ENCODE measurements around the gene CACNA2D3. TPM values are rescaled to one million over a fixed set of nuclear protein-coding genes. Genes with fewer than 3 reads are reported as not detected.

Gene CACNA2D3
- total RNA-seq, 1 experiment from 2014 or later, result not detected

DNA sequence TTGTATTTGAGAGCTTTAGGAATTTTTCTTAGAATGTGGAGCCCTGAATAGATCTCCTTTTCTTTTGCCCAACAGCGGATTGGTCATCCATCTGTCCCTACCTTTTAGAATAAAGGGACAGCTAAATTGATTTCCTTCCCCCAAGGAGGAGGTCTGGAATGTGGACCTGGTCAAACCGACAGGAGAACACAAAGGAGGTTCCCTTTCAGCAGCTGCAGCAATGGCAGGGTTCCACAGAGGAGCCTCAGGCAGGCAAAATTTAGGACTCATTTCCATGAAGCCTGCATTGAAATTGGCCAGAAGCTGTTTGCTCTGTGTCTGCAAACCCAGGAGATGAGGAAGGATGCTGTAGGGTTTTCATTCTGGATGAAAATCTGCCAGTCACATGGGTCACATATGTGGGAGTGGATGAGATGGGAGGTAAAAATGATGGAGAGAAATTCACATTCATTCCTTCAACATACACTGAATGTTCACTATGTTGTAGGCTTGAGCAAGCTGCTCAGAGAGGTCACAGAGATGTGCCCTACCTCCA is 728.2 kb downstream of the CACNA2D3 start:
- no peaks in the 10 kb centered on the region for H3K9me3 ChIP-seq (ENCODE audit: low read length)
- H3K4me2 ChIP-seq (ENCODE audit: low read length), result no peak overlapping the region
- no peaks in the 10 kb centered on the region for H3K36me3 ChIP-seq (ENCODE audit: low read depth, low read length)
- no peaks in the 10 kb centered on the region for H3K79me2 ChIP-seq (ENCODE audit: low read length)
- H3K4me3 ChIP-seq (ENCODE audit: low read length), result no peak overlapping the region
- peaks cover 60% of the 10 kb centered on the region for H3K27me3 ChIP-seq (ENCODE audit: low read length)
- no peaks in the 10 kb centered on the region for H3K4me1 ChIP-seq (ENCODE audit: insufficient read depth, low read length)
- TF ChIP-seq EZH2phosphoT487 (IDR thresholded peaks at IDR 0.05; ENCODE audit: borderline replicate concordance, low read length), result no peak
- TF ChIP-seq EZH2 (IDR thresholded peaks at IDR 0.05; ENCODE audit: low read length, unreplicated experiment), result no peak
- no peak for TF ChIP-seq CTCF (conservative IDR thresholded peaks at IDR 0.05; ENCODE audit: low read depth, low read length)
- intact Hi-C loops (cut with micrococcal nuclease), result loop anchor here (5.0 kb wide), 3 partner anchors 632 to 1192 kb away; no protein-coding TSS in a partner anchor
- no peak for ATAC-seq
- no peak overlapping the region for H2AFZ ChIP-seq (ENCODE audit: low read length)
- ChIA-PET CTCF (no interaction called here), POLR2A (ENCODE audit: unreplicated experiment) (no interaction called here)
- H3K9me2 ChIP-seq (replicated peaks; ENCODE audit: low read length), result no peaks in the 10 kb centered on the region
- no peaks in the 10 kb centered on the region for H4K20me1 ChIP-seq (ENCODE audit: low read length)
- BruUV-seq (replicated peaks), result no TSS peak
- no peaks in the 10 kb centered on the region for H3F3A ChIP-seq (ENCODE audit: low read length, unreplicated experiment)
- DNase-seq, result no peak
- H3K9ac ChIP-seq (ENCODE audit: low read length), result no peak overlapping the region
- H3K27ac ChIP-seq (ENCODE audit: low read length), result no peak overlapping the region

- peak; percentile 95 for TF ChIP-seq CTCF (conservative IDR thresholded peaks at IDR 0.05; ENCODE audit: low read depth, low read length)
- no peak for TF ChIP-seq EZH2phosphoT487 (IDR thresholded peaks at IDR 0.05; ENCODE audit: borderline replicate concordance, low read length)
- TF ChIP-seq EZH2 (IDR thresholded peaks at IDR 0.05; ENCODE audit: low read length, unreplicated experiment), result no peak
- Histone ChIP-seq H3K9me3 (ENCODE audit: low read length) (no peaks in the 10 kb centered on the region), H4K20me1 (ENCODE audit: low read length) (no peaks in the 10 kb centered on the region), H3K36me3 (ENCODE audit: low read depth, low read length) (no peaks in the 10 kb centered on the region), H3K4me3 (ENCODE audit: low read length) (no peak overlapping the region), H3K79me2 (ENCODE audit: low read length) (no peaks in the 10 kb centered on the region), H3K9me2 (replicated peaks; ENCODE audit: low read length) (no peaks in the 10 kb centered on the region), H2AFZ (ENCODE audit: low read length) (peak overlapping the region; percentile 32; the same call in 1 of the 2 replicates), H3K27me3 (ENCODE audit: low read length) (peaks cover 28% of the 10 kb centered on the region), H3K9ac (ENCODE audit: low read length) (no peak overlapping the region), H3K4me2 (ENCODE audit: low read length) (no peak overlapping the region), H3K27ac (ENCODE audit: low read length) (no peak overlapping the region), H3F3A (ENCODE audit: low read length, unreplicated experiment) (no peaks in the 10 kb centered on the region), H3K4me1 (ENCODE audit: insufficient read depth, low read length) (peaks cover 13% of the 10 kb centered on the region; the same call in 1 of the 2 replicates)
- intact Hi-C loops (cut with micrococcal nuclease), result loop anchor here (1.0 to 5.0 kb wide), 5 partner anchors 328 to 1189 kb away; no protein-coding TSS in a partner anchor
- BruUV-seq (replicated peaks), result no TSS peak
- peak; percentile 93 for ATAC-seq
- ChIA-PET POLR2A (ENCODE audit: unreplicated experiment) (no interaction called here), CTCF (interaction anchor here (1.1 kb wide), 1 partner anchor 23 kb away, joined by 4 read pairs; no protein-coding TSS in a partner anchor)
- DNase-seq, result peak; percentile 62
These were observed 731.4 kb downstream of the CACNA2D3 start for GRCh38 chr3:54853573-54854404.

- H4K20me1 ChIP-seq (ENCODE audit: low read length), result no peaks in the 10 kb centered on the region
- no peak overlapping the region for H3K4me3 ChIP-seq (ENCODE audit: low read length)
- no peaks in the 10 kb centered on the region for H3K9me3 ChIP-seq (ENCODE audit: low read length)
- BruUV-seq (replicated peaks), result no TSS peak
- ATAC-seq (no peak), DNase-seq (no peak)
- H3F3A ChIP-seq (ENCODE audit: low read length, unreplicated experiment), result no peaks in the 10 kb centered on the region
- peaks cover 17% of the 10 kb centered on the region for H3K4me1 ChIP-seq (ENCODE audit: insufficient read depth, low read length)
- H3K9ac ChIP-seq (ENCODE audit: low read length), result no peak overlapping the region
- no peak overlapping the region for H2AFZ ChIP-seq (ENCODE audit: low read length)
- ChIA-PET POLR2A (ENCODE audit: unreplicated experiment) (no interaction called here), CTCF (no interaction called here)
- intact Hi-C loops (cut with micrococcal nuclease), result no loop called here
- no peak overlapping the region for H3K27ac ChIP-seq (ENCODE audit: low read length)
- H3K27me3 ChIP-seq (ENCODE audit: low read length), result 0 out of 2 replicates have a peak, but pooled peaks cover 5% of the 10 kb centered on the region
- no peak overlapping the region for H3K4me2 ChIP-seq (ENCODE audit: low read length)
- no peaks in the 10 kb centered on the region for H3K36me3 ChIP-seq (ENCODE audit: low read depth, low read length)
- no peaks in the 10 kb centered on the region for H3K9me2 ChIP-seq (replicated peaks; ENCODE audit: low read length)
- TF ChIP-seq EZH2phosphoT487 (IDR thresholded peaks at IDR 0.05; ENCODE audit: borderline replicate concordance, low read length), result no peak
- no peak for TF ChIP-seq CTCF (conservative IDR thresholded peaks at IDR 0.05; ENCODE audit: low read depth, low read length)
- no peak for TF ChIP-seq EZH2 (IDR thresholded peaks at IDR 0.05; ENCODE audit: low read length, unreplicated experiment)
- no peaks in the 10 kb centered on the region for H3K79me2 ChIP-seq (ENCODE audit: low read length)
These were observed 733.9 kb downstream of the CACNA2D3 start for GRCh38 chr3:54856271-54856670.
